DOHH2 (cell line): ENCODE data around the gene PLB1.

Experiments used
- H3F3A ChIP-seq: fragments of 200-600 bp; sonication (generic), shearing (Covaris generic); 2 replicates; pipeline ENCODE4 v1.6.0; 2016; ENCODE audit warnings: antibody characterized with exemption, mild to moderate bottlenecking; ENCODE audit not compliant: control insufficient read depth, insufficient read depth
- H3K27ac ChIP-seq: fragments of 200-600 bp; sonication (generic); 2 replicates; pipeline ENCODE4 v1.5.1; 2014; ENCODE audit warnings: low read depth, mild to moderate bottlenecking, low read length, moderate library complexity
- H3K27me3 ChIP-seq: fragments of 200-600 bp; sonication (generic); 2 replicates; pipeline ENCODE4 v1.6.1; 2014; ENCODE audit warnings: mild to moderate bottlenecking, low read length, mixed read lengths; ENCODE audit not compliant: control insufficient read depth
- H3K36me3 ChIP-seq: fragments of 200-600 bp; sonication (generic); 2 replicates; pipeline ENCODE4 v1.6.1; 2014; ENCODE audit warnings: mild to moderate bottlenecking, low read length, moderate library complexity, mixed read lengths; ENCODE audit not compliant: control insufficient read depth
- H3K4me1 ChIP-seq: fragments of 200-600 bp; sonication (generic); 2 replicates; pipeline ENCODE4 v1.6.1; 2014; ENCODE audit warnings: mild to moderate bottlenecking, low read length, mixed read lengths; ENCODE audit not compliant: control insufficient read depth
- H3K4me2 ChIP-seq: fragments of 200-600 bp; sonication (generic); 2 replicates; pipeline ENCODE4 v1.6.0; 2014; ENCODE audit warnings: mild to moderate bottlenecking, low read length, moderate library complexity
- H3K4me3 ChIP-seq: fragments of 200-600 bp; sonication (generic); 2 replicates; pipeline ENCODE4 v1.5.1; 2014; ENCODE audit warnings: mild to moderate bottlenecking, low read length, mixed read lengths
- H3K79me2 ChIP-seq: fragments of 200-600 bp; sonication (generic); 2 replicates; pipeline ENCODE4 v1.6.1; 2014; ENCODE audit warnings: mild to moderate bottlenecking, low read length, mixed read lengths; ENCODE audit not compliant: control insufficient read depth
- H3K9me2 ChIP-seq: fragments of 200-600 bp; sonication (generic); replicated peaks from 2 replicates; pipeline ENCODE4 v1.6.1; 2014; ENCODE audit warnings: mild to moderate bottlenecking, low read length, mixed read lengths; ENCODE audit not compliant: control insufficient read depth
- H3K9me3 ChIP-seq: fragments of 200-600 bp; sonication (generic); 2 replicates; pipeline ENCODE4 v1.6.1; 2014; ENCODE audit warnings: antibody characterized with exemption, low read length, mixed read lengths; ENCODE audit not compliant: control insufficient read depth, insufficient read depth
- H4K20me1 ChIP-seq: fragments of 200-600 bp; sonication (generic); 2 replicates; pipeline ENCODE4 v1.6.0; 2014; ENCODE audit warnings: low read depth, mild to moderate bottlenecking, antibody characterized with exemption, low read length, moderate library complexity; ENCODE audit not compliant: control insufficient read depth, insufficient read depth
- CTCF ChIP-seq: fragments of 200-600 bp; sonication (generic); IDR thresholded peaks from one replicate; pipeline ENCODE4 v1.5.1; 2014; ENCODE audit warnings: antibody characterized with exemption, mild to moderate bottlenecking, low read depth, low read length; ENCODE audit not compliant: poor library complexity, severe bottlenecking
- EZH2phosphoT487 ChIP-seq: fragments of 200-600 bp; sonication (generic); IDR thresholded peaks from 2 replicates; pipeline ENCODE4 v1.6.1; 2017; ENCODE audit warnings: borderline replicate concordance, mild to moderate bottlenecking, antibody characterized with exemption, low read length, moderate library complexity, mixed read lengths

PLB1 gene

GRCh38 chr2:28516430-28516829, 20.6 kb downstream of the PLB1 start:
- no peaks in the 10 kb centered on the region for H3K79me2 ChIP-seq
- no peaks in the 10 kb centered on the region for H4K20me1 ChIP-seq
- H3K4me2 ChIP-seq, result no peak overlapping the region
- H3K27ac ChIP-seq, result no peak overlapping the region
- H3K36me3 ChIP-seq, result no peaks in the 10 kb centered on the region
- no peaks in the 10 kb centered on the region for H3F3A ChIP-seq
- H3K27me3 ChIP-seq, result no peaks in the 10 kb centered on the region
- TF ChIP-seq CTCF (no peak), EZH2phosphoT487 (no peak)
- no peak overlapping the region for H3K4me3 ChIP-seq
- H3K9me2 ChIP-seq, result no peaks in the 10 kb centered on the region
- no peaks in the 10 kb centered on the region for H3K9me3 ChIP-seq
- H3K4me1 ChIP-seq, result no peaks in the 10 kb centered on the region

GRCh38 chr2:28516950-28517349, 21.1 kb downstream of the PLB1 start:
- H3K9me2 ChIP-seq, result no peaks in the 10 kb centered on the region
- no peak overlapping the region for H3K27ac ChIP-seq
- no peaks in the 10 kb centered on the region for H3K36me3 ChIP-seq
- H3K4me1 ChIP-seq, result no peaks in the 10 kb centered on the region
- no peak overlapping the region for H3K4me3 ChIP-seq
- no peaks in the 10 kb centered on the region for H3K9me3 ChIP-seq
- no peak overlapping the region for H3K4me2 ChIP-seq
- no peaks in the 10 kb centered on the region for H4K20me1 ChIP-seq
- H3K79me2 ChIP-seq, result no peaks in the 10 kb centered on the region
- TF ChIP-seq CTCF (no peak), EZH2phosphoT487 (no peak)
- no peaks in the 10 kb centered on the region for H3K27me3 ChIP-seq
- H3F3A ChIP-seq, result no peaks in the 10 kb centered on the region

- no peak overlapping the region for H3K4me3 ChIP-seq
- no peaks in the 10 kb centered on the region for H3K9me3 ChIP-seq
- no peaks in the 10 kb centered on the region for H3K79me2 ChIP-seq
- no peaks in the 10 kb centered on the region for H3K36me3 ChIP-seq
- H3K4me1 ChIP-seq, result no peaks in the 10 kb centered on the region
- no peaks in the 10 kb centered on the region for H4K20me1 ChIP-seq
- H3K9me2 ChIP-seq, result no peaks in the 10 kb centered on the region
- H3F3A ChIP-seq, result no peaks in the 10 kb centered on the region
- TF ChIP-seq CTCF (no peak), EZH2phosphoT487 (no peak)
- H3K4me2 ChIP-seq, result no peak overlapping the region
- peaks cover 7% of the 10 kb centered on the region; the same call in 1 of the 2 replicates for H3K27me3 ChIP-seq
- no peak overlapping the region for H3K27ac ChIP-seq
Observed at GRCh38 chr2:28521663-28522062, 25.8 kb downstream of the PLB1 start.

DNA sequence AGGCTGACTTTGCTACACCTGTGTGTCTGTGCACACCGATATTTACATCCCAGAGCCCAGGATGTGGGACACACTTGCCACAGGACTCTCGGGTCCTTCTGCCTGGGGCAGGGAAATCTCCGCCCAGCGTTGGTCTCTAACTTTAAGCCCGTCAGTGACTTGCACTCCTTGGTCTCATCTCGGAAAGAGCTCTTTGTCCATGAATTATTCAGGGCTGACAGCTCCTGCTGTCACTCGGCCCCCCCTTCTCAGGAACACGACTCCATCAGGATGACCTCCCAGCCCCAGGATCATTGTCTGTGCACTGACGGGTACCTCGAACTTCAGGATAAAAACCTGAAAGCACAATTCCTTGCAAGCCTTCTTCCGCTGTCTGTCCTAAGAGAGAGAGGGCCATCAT, 26.6 kb downstream of the PLB1 start:
- H3K79me2 ChIP-seq, result no peaks in the 10 kb centered on the region
- H3K4me1 ChIP-seq, result no peaks in the 10 kb centered on the region
- no peaks in the 10 kb centered on the region for H3K9me3 ChIP-seq
- peaks cover 7% of the 10 kb centered on the region; the same call in 1 of the 2 replicates for H3K27me3 ChIP-seq
- H4K20me1 ChIP-seq, result no peaks in the 10 kb centered on the region
- no peaks in the 10 kb centered on the region for H3K9me2 ChIP-seq
- no peak overlapping the region for H3K27ac ChIP-seq
- H3F3A ChIP-seq, result no peaks in the 10 kb centered on the region
- TF ChIP-seq CTCF, result no peak
- TF ChIP-seq EZH2phosphoT487, result no peak
- no peaks in the 10 kb centered on the region for H3K36me3 ChIP-seq
- no peak overlapping the region for H3K4me3 ChIP-seq
- no peak overlapping the region for H3K4me2 ChIP-seq
